GM10266 (cell line): ENCODE results near the gene ZNF618.

Experiments used
- DNase-seq: peaks from one replicate; pipeline ENCODE4 v3.0.0; 2012; ENCODE audit errors: extremely low spot score
- CTCF ChIP-seq: IDR thresholded peaks from 2 replicates; pipeline ENCODE4 v1.5.1; 2012; ENCODE audit warnings: mild to moderate bottlenecking, low read depth; ENCODE audit not compliant: control insufficient read depth, insufficient read depth; ENCODE audit errors: missing control alignments

The ZNF618 gene

GRCh38 chr9:113998114-113998513 lies 122.0 kb downstream of the ZNF618 start:
- no peak for DNase-seq
- no peak for TF ChIP-seq CTCF

GRCh38 chr9:113998525-113999255 lies 122.6 kb downstream of the ZNF618 start:
- DNase-seq = no peak
- TF ChIP-seq CTCF = no peak

GRCh38 chr9:113999256-114000062 lies 123.3 kb downstream of the ZNF618 start:
- TF ChIP-seq CTCF = no peak
- DNase-seq = no peak

GRCh38 chr9:114000063-114000454 lies 124.0 kb downstream of the ZNF618 start:
- no peak for TF ChIP-seq CTCF
- no peak for DNase-seq

- no peak for TF ChIP-seq CTCF
Observed at GRCh38 chr9:114000671-114001409, 124.7 kb downstream of the ZNF618 start.

GRCh38 chr9:114001410-114001685 lies 125.2 kb downstream of the ZNF618 start:
- TF ChIP-seq CTCF = no peak
- no peak for DNase-seq

More at GRCh38 chr9:114000671-114001409, 124.7 kb downstream of the ZNF618 start:
- DNase-seq = no peak
